Amniotic epithelial cell (primary cell): Measurements from ENCODE around the gene GBX1.

Experiments used
- DNase-seq: peaks from one replicate; pipeline ENCODE4 v3.0.0-alpha.2; 2010; ENCODE audit warnings: low read depth

GBX1 gene

DNA sequence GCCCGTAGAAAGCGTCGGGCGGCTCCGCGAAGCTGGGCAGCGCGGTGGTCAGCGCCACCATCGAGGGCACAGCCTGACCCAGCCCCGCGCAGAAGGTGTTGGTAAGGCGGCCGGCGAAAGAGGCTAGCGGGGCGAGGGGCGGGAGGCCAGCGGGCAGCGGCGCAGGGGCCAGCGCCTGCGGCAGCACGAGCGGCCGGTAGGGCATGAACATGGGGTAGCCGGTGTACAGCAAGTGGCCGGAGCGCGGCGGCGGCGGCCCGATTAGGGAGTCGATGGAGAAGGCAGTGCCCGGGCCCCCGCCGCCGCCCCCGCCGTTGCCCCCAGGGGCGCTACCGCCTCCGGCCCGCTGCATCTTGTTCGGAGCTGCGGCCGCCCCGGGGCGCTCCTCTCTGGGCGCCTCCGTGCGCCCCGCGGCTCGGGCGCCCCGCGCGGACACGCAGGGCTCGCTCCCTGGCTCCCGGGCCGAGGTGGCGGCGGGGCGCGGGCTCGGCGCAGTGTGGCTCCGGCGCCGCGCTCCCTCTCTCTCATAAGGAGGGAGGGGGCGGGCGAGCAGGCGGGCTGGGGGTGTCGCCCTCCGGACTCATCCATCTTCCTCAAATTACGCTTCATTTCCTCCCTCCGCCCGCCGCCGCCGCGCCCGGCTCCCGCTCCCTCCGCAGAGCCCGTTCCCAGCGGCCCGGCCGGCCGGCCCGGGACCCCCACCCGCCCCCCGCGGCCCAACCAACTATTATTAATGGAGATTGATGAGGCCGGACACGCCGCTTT is at the start of gene GBX1:
Gene GBX1, minus strand, starts transcription at position 498 of the 765 bp plus-strand sequence. Its CDS starts 146 bp downstream, at position 352.
- peak; percentile 4 for DNase-seq

GRCh38 chr7:151215396-151215795 is 47.9 kb upstream of the GBX1 start:
- DNase-seq = no peak

DNA sequence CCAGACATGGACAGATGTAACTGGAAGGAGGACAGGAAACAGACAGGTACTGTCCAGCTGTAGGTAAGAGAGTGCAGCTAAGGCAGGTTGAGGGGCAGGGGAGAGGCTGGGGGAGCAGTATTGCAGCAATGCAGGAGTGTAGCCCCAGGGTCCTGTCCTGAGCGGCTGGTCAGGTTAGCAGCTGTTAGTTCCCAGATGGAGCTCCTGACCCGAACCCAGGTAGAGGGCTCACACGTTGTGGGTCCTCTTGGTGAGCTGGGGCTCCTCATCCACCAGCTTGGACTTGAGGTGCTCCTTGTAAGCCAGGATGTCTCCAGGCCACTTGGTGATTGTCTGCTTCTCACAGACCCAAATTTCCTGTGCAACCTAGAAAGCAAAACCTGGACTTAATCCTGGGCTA is 46.3 kb upstream of the GBX1 start:
- no peak for DNase-seq

DNA sequence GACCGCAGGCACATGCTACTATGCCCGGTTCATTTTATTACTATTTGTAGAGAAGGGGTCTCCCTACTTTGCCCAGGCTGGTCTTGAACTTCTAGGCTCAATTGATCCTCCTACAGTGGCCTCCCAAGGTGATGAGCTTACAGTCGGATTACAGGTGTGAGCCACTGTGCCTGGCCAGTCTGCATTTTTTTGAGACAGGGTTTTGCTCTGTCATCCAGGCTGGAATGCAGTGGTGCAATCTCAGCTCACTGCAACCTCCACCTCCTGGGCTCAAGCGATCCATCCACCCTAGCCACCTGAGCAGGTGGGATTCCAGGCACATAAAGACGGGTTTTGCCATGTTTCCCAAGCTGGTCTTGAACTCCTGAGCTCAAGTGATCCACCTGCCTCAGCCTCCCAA is 45.1 kb upstream of the GBX1 start:
- DNase-seq = no peak

- no peak for DNase-seq
Observed at GRCh38 chr7:151211155-151211772, 43.8 kb upstream of the GBX1 start.

DNA sequence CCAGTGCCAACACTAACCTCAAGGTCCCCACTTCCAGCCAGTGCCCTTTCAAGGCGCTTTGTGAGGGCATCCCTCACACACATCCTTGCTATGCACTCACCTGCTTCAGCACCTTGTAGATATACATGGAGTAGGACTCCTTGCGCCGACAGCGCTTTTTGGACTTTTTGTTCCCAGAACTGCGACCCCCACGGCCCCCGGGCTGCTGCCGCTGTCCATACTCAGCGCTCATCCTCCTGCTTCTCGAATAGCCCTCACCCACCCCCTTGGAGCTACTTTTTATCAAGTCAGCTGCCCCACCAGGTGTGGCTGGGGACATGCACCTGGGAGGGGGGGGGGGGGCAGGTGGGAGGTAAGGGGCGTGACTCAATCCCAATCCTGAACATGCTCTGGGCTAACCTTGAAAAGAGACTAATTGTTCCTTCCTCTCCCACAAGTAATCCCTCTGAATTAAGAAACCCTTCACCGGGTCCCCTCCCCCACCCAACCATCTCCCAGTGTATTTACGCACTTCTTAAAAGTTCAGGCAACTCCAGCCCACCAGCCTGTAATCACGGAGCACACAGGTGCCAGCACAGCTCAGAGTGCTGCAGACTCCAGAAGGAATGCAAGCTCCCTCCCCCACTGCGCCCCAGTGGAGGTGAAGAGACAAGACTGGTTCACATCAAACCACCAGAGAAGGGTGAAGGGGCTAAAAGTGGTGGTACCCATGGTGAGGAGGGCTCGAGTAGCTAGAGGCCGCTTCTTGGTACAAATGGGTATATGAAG is 42.8 kb upstream of the GBX1 start, which contains the start of gene H2BK1:
Gene H2BK1, minus strand, starts transcription at position 402 of the 768 bp plus-strand sequence. Its CDS starts 170 bp downstream, at position 232.
- DNase-seq = no peak

- DNase-seq = no peak
Observed at GRCh38 chr7:151209588-151209987, 42.1 kb upstream of the GBX1 start.

- DNase-seq = no peak
Observed at GRCh38 chr7:151208253-151208862, 40.9 kb upstream of the GBX1 start.

DNA sequence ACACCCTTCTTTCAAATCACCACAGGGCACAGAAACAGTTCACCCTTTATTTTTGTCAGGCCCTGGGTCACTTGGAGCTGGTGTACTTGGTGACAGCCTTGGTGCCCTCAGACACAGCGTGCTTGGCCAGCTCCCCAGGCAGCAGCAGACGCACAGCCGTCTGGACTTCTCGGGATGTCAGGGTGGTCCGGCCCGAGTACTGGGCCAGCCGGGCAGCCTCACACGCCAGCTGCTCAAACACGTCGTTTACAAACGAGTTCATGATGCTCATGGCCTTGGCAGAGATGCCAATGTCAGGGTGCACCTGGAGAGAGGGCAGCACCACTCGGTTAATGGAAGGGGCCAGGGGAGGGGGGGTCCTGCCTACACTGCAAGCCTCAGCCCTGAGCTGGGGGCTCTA is 40.3 kb upstream of the GBX1 start:
- no peak for DNase-seq

DNA sequence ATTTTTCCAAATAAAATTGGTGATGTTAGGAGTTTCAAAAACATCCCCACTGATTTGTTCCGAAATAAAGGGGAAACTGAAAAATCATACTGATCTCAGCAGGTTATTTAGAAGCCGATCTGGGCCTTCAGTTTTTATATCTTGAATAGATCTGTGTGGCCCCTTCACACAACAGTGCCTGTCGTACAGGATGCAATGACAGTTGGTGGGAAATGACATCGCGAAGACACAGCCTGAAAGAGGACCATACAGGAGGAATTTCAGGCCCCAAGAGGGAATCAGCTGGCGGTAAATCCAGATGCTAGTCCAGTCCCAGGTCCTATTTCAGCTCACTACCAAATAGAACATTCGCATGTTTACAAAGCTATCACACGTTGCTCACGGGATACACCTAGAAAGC is 39.8 kb upstream of the GBX1 start:
- DNase-seq = no peak

GRCh38 chr7:151206914-151207313 is 39.4 kb upstream of the GBX1 start:
- DNase-seq = peak; percentile 82

DNA sequence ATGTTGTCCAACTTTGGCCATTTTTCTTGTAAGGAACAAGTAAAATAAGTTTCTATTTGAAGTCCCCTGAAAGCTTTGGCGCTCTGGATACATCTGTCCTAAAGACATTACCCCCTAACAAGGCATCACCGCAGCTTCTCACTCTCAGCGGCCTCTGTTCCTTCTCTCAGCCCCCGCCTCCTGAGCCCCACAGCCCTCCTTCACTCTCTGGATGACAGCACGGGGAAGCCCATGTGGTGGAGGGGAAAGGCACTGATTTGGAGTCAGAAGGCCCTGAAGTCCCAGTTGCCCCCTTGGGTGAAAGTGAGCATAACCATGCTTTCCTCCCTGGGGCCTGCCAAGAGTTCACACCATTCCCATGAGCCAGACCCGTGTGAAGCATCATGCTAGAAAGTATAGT is 38.2 kb upstream of the GBX1 start:
- DNase-seq = no peak

DNA sequence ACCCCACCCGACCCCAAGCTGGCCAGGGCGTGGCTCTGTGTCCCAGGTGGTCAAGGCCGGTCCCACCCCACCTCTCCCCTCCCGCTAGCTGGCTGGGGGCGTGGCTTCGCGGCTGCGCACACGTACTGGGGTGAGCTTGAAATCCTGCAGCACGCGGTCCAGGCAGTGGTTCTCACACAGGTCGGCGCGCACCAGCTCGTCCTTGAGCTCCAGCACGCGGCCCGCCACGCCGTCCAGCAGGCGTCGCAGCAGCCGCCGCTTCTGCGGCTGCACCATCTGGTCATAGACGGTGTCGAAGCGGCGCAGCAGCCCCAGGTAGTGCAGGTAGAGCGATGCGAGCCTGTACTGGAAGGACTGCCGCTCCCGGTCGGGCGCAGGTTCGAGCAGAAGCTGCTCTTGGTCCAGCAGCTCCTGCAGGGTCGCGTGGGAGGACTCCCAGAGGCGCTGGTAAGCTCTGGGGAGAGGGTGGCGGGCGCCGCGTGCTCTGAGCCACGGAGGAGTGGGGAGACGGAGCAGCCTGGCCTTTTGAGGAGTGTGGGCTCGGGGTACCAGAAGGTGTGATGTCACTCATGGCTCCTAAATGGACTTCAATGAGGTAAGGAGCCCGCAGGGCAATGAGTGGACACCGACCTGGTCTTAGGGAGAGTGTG is 37.0 kb upstream of the GBX1 start:
- no peak for DNase-seq

DNA sequence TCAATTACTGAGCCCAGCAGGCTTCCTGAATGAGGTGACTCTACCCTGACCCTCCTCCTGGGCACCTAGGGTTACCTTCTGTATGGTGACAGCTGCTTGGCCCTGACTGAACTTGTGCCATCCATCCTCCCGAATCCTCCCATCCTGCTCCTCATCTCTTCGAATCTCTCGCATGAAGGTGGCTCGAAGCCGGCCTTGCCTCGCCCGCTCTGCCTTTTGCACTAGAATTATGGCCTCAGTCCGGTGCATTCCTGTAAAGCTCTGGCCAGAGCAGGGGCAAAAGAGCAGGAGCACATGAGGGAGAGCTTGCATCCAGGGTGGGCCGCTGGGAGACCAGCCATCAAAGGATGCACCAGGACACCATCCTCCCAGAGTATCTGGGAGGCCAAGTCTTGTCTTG is 35.3 kb upstream of the GBX1 start:
- no peak for DNase-seq

DNA sequence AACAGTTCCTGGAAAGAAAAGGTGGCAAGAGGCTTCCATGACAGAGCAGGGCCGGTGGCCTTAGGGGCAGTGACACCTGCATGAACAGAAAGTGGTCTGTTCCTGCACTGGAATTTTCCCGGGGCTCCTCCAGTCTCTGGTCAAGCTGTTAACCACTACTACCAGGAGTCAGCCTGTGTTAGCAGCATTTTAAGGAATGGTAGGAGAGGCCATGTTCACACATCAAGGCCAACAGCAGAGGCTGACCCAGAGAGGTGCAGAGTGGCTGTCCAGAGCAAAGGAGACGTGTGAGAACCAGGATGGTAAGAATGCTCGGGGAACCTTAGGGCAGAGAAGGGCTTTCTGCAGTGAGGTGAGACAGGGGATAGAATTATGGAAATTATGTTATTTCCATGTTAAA is 34.3 kb upstream of the GBX1 start:
- no peak for DNase-seq

- no peak for DNase-seq
Observed at GRCh38 chr7:151201344-151201743, 33.9 kb upstream of the GBX1 start.

GRCh38 chr7:151198945-151199848 is 31.7 kb upstream of the GBX1 start:
- no peak for DNase-seq

- DNase-seq = no peak
Observed at GRCh38 chr7:151197932-151198331, 30.4 kb upstream of the GBX1 start.

DNA sequence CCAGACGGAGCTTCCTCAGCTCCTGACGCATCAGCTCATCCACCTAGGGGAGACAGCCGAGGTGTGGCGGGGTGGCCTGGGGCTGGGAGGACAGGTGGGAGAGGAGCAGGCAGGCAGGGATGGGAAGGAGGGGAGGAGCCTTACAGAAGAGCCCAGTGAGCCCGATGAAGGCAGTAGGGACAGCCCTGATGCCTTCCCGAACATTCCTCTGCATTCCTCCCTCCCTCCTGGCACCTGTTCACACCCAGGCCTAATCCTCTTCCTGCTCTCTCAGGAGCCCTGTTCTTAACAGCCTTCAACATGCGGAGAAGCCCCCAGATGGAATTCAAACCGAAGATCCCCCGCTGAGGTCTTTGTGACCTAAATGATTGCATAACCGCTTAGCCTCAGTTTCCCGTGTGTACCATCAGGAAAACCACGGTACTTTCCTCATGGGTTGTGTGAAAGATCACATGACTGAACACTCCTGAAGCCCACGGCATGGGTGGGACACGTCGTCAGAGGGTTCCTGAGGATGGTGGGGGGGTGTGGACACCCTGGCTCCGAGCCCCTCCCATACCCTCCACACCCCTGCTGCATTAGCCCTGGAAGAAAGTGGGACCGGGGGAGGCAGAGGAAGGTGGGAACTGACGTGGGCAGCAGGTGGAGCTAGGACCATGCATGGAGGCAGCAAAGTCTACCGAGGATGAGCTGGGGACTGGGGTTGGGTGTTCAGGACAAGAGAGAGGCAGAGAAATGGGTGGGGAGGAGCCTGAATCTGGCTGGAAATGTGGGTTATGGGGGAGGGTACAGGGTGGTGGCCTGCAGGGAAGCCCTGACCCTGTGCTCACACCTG is 28.3 kb upstream of the GBX1 start:
- no peak for DNase-seq

- no peak for DNase-seq
Observed at GRCh38 chr7:151194188-151194587, 26.7 kb upstream of the GBX1 start.
